ENCODE measurements around the gene VAV1.
A peak's percentile ranks its signal among the peaks of the same experiment; 100 is the strongest.
"Not testable (repeated sequence)": the region's sequence is repeated elsewhere in the genome, so short reads cannot be mapped to it uniquely, and the experiment has no call there.

Gene VAV1

GRCh38 chr19:6737873-6738786 lies 34.4 kb upstream of the VAV1 start:
- DNase-seq (ENCODE audit: low read depth in 1 of 2, low spot score in 1 of 2): peak; percentile 56 to 72

GRCh38 chr19:6738787-6739389 lies 33.6 kb upstream of the VAV1 start:
- DNase-seq (ENCODE audit: low read depth in 1 of 2, low spot score in 1 of 2): no peak

- DNase-seq (ENCODE audit: low read depth in 1 of 2, low spot score in 1 of 2): peak; percentile 69 to 70
These were observed 33.1 kb upstream of the VAV1 start, which contains the start of gene TRIP10 for GRCh38 chr19:6739390-6739882. TRIP10 (plus strand) TSS chr19:6739680; CDS start chr19:6739762, 82 bp downstream.

- DNase-seq (ENCODE audit: low read depth in 1 of 2, low spot score in 1 of 2): no peak
These were observed 32.5 kb upstream of the VAV1 start for GRCh38 chr19:6739883-6740588.

GRCh38 chr19:6740589-6741343 lies 31.7 kb upstream of the VAV1 start:
- DNase-seq (ENCODE audit: low read depth in 1 of 2, low spot score in 1 of 2): no peak

- DNase-seq (ENCODE audit: low read depth in 1 of 2, low spot score in 1 of 2): no peak
These were observed 29.4 kb upstream of the VAV1 start for GRCh38 chr19:6743066-6743465.

- DNase-seq (ENCODE audit: low read depth in 1 of 2, low spot score in 1 of 2): no peak
These were observed 28.7 kb upstream of the VAV1 start for GRCh38 chr19:6743714-6744380.

GRCh38 chr19:6744381-6745301 lies 27.9 kb upstream of the VAV1 start:
- DNase-seq (ENCODE audit: low read depth in 1 of 2, low spot score in 1 of 2): no peak

GRCh38 chr19:6745965-6746364 lies 26.5 kb upstream of the VAV1 start:
- DNase-seq (ENCODE audit: low read depth in 1 of 2, low spot score in 1 of 2): no peak

- DNase-seq (ENCODE audit: low read depth in 1 of 2, low spot score in 1 of 2): not testable (repeated sequence)
These were observed 24.0 kb upstream of the VAV1 start for GRCh38 chr19:6748543-6748942.

- no peak for DNase-seq (ENCODE audit: low read depth in 1 of 2, low spot score in 1 of 2)
These were observed 22.4 kb upstream of the VAV1 start for GRCh38 chr19:6750062-6750461.

GRCh38 chr19:6751189-6751588 lies 21.3 kb upstream of the VAV1 start:
- DNase-seq (ENCODE audit: low read depth in 1 of 2, low spot score in 1 of 2): no peak

- no peak for DNase-seq (ENCODE audit: low read depth in 1 of 2, low spot score in 1 of 2)
These were observed 20.0 kb upstream of the VAV1 start for GRCh38 chr19:6752256-6753177.

GRCh38 chr19:6753178-6754031 lies 19.1 kb upstream of the VAV1 start:
- peak; percentile 66 to 81 for DNase-seq (ENCODE audit: low read depth in 1 of 2, low spot score in 1 of 2)

GRCh38 chr19:6754136-6754535 lies 18.4 kb upstream of the VAV1 start:
- DNase-seq (ENCODE audit: low read depth in 1 of 2, low spot score in 1 of 2): no peak

GRCh38 chr19:6754653-6755463 lies 17.6 kb upstream of the VAV1 start:
- DNase-seq (ENCODE audit: low read depth in 1 of 2, low spot score in 1 of 2): no peak
